Chondrocyte (in vitro differentiated cells): ENCODE results near the gene TRIM17. TPM values are rescaled to one million over a fixed set of nuclear protein-coding genes. Genes with fewer than 3 reads are reported as not detected.

Source experiments
- DNase-seq: peaks from one replicate; pipeline ENCODE4 v3.0.0; 2021; ENCODE audit warnings: mixed read lengths, low spot score
- H3K27ac Mint-ChIP-seq: one replicate; pipeline ENCODE4 v1.8.0; 2021; ENCODE audit warnings: mild to moderate bottlenecking, moderate library complexity, mixed read lengths; ENCODE audit not compliant: unreplicated experiment
- H3K27me3 Mint-ChIP-seq: 2 replicates; pipeline ENCODE4 v1.8.0; 2021; ENCODE audit warnings: low read depth, mixed read lengths
- H3K36me3 Mint-ChIP-seq: 2 replicates; pipeline ENCODE4 v1.8.0; 2021; ENCODE audit warnings: low read depth, mixed read lengths
- H3K4me1 Mint-ChIP-seq: 2 replicates; pipeline ENCODE4 v1.8.0; 2021; ENCODE audit warnings: low read depth, mild to moderate bottlenecking, mixed read lengths
- H3K4me3 Mint-ChIP-seq: one replicate; pipeline ENCODE4 v1.8.0; 2021; ENCODE audit warnings: mild to moderate bottlenecking, moderate library complexity, mixed read lengths; ENCODE audit not compliant: unreplicated experiment
- H3K9me3 Mint-ChIP-seq: 2 replicates; pipeline ENCODE4 v1.8.0; 2021; ENCODE audit warnings: low read depth, mixed read lengths
- total RNA-seq: library from RNA; stranded (reverse); gene quantifications from 3 replicates; pipeline ENCODE4 v1.2.1, GENCODE V29; 2021
- TF ChIP-seq, protein P1 (sequence below): fragments of 200-600 bp; sonication (generic); IDR thresholded peaks from 2 replicates; pipeline ENCODE4 v1.5.0; 2021; ENCODE audit warnings: antibody characterized with exemption, mild to moderate bottlenecking, moderate library complexity

The TRIM17 gene
- total RNA-seq, 1 donor from 2014 or later = 0.35 TPM

DNA sequence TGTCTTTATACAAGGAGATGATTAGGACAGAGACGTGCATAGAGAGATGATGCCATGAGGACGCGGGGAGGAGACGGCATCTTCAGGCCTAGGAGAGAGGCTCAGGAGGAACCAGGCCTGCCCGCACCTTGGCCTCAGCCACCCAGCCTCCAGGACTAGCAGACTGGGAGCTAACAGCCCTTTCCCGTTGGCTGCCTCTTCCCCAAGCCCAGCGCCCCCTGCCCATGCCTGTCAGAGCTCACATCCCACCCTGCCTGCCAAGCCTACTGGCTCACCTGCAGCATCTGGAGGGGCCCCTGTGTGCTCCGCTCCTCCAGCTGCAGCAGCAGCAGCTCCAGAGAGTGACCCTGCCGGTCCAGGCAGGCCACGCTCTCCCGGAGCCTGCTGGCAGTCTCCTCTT is 6.0 kb downstream of the TRIM17 start:
- no peak overlapping the region for H3K27ac Mint-ChIP-seq
- peaks cover 16% of the 10 kb centered on the region for H3K4me1 Mint-ChIP-seq
- H3K36me3 Mint-ChIP-seq = peaks cover 3% of the 10 kb centered on the region
- DNase-seq = peak; percentile 69
- no peaks in the 10 kb centered on the region for H3K9me3 Mint-ChIP-seq
- no peak overlapping the region for H3K4me3 Mint-ChIP-seq
- TF ChIP-seq, protein P1, sequence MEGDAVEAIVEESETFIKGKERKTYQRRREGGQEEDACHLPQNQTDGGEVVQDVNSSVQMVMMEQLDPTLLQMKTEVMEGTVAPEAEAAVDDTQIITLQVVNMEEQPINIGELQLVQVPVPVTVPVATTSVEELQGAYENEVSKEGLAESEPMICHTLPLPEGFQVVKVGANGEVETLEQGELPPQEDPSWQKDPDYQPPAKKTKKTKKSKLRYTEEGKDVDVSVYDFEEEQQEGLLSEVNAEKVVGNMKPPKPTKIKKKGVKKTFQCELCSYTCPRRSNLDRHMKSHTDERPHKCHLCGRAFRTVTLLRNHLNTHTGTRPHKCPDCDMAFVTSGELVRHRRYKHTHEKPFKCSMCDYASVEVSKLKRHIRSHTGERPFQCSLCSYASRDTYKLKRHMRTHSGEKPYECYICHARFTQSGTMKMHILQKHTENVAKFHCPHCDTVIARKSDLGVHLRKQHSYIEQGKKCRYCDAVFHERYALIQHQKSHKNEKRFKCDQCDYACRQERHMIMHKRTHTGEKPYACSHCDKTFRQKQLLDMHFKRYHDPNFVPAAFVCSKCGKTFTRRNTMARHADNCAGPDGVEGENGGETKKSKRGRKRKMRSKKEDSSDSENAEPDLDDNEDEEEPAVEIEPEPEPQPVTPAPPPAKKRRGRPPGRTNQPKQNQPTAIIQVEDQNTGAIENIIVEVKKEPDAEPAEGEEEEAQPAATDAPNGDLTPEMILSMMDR = no peak
- H3K27me3 Mint-ChIP-seq = no peaks in the 10 kb centered on the region

GRCh38 chr1:228410015-228410414 is 6.6 kb downstream of the TRIM17 start:
- H3K4me1 Mint-ChIP-seq = peaks cover 21% of the 10 kb centered on the region
- DNase-seq = peak; percentile 51
- H3K27me3 Mint-ChIP-seq = no peaks in the 10 kb centered on the region
- H3K36me3 Mint-ChIP-seq = peaks cover 3% of the 10 kb centered on the region
- no peak overlapping the region for H3K4me3 Mint-ChIP-seq
- H3K9me3 Mint-ChIP-seq = no peaks in the 10 kb centered on the region
- TF ChIP-seq, protein P1 = no peak
- H3K27ac Mint-ChIP-seq = no peak overlapping the region

DNA sequence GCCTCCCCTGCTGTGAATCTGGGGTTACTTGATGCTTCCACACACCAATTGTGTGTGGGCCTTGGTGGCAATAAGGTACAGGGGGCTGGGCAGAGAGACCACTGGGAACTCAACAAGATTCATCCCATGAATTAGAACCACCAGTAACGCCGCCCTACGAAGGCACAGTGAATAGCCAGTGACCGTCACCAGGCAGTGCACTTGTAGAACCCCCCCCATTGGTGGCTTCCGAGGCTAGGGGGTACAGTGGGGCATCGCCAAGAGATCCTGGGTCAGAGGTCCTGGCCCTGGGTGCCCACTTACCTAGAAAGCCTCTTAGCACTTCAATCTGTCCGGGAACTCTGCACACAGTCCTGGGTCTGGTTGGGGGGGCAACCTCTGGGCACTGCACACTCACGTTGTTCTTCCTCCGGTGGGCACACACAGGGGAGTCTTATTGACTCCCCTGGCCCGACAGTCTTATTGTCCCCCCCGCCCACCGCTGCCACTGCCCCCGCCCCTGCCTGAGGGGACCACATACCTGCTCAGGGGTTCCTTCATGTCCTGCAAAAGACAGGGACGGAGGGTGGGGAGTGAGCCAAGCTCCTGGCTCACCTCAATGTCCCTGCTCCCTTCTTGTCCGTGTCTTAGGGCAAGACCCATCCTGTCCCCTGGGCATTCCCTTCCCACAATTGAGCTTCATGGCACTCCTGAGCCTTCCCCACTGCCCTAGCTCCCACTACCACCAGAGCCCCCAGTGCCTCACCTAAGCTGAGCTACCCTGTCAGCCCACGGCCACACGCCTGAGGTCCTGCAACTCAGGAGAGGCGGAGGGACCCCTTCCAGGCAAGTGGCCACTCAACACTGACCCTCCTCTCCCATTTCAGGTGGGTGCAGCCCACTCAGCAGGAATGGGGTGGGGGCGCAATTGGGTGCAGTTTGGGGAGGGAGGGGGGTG is 7.5 kb downstream of the TRIM17 start:
- Mint-ChIP-seq H3K9me3 (no peaks in the 10 kb centered on the region), H3K27ac (peak overlapping the region; percentile 22), H3K4me1 (peaks cover 29% of the 10 kb centered on the region), H3K4me3 (no peak overlapping the region), H3K27me3 (no peaks in the 10 kb centered on the region), H3K36me3 (peaks cover 3% of the 10 kb centered on the region)
- DNase-seq = peak; percentile 60
- TF ChIP-seq, protein P1 = no peak

DNA sequence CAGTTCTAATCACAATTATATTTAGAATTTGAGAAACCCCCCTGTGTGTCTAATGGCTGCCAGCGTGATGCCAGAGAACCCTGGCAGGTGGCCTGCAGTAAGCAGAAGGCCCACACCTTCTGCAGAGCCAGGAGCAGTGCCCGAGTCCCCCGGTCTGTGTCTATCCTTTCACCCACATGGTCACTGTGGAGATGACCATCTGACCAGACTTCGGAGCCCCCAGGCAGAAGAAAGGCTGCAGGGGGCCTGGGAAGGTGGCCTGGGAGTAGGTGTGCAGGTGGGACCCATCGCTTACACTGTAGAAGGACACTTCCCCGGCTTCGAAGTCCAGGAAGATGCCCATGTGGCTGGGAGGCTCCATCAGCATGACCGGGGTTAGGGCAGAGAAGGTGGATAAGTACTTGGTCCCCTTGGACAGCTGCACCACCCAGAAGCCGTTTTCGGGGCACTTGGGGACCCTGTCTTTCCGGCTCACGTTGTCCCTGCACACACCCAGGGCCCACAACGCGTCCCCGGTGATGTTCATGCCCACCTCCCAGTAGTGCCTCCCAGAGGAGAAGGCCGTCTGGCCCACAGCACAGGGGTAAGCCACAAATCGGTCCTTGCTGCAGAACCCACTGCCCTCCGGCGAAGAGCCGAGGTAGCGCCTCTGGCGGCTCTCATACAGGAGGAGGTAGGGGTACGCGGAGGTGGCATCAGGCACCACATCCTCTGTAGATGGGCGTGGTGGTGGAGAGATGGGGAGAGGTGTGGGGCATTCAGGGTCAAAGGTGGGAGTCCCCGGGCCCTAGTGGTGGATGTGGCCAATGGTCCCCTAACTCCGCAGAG is 8.4 kb downstream of the TRIM17 start:
- peak; percentile 86 for DNase-seq
- TF ChIP-seq, protein P1 = no peak
- H3K9me3 Mint-ChIP-seq = no peaks in the 10 kb centered on the region
- peak overlapping the region; percentile 86 for H3K4me3 Mint-ChIP-seq
- no peak overlapping the region for H3K27ac Mint-ChIP-seq
- no peaks in the 10 kb centered on the region for H3K27me3 Mint-ChIP-seq
- peaks cover 3% of the 10 kb centered on the region for H3K36me3 Mint-ChIP-seq
- H3K4me1 Mint-ChIP-seq = peaks cover 38% of the 10 kb centered on the region
